ENCODE results near the gene CASKIN1. TPM values are rescaled to one million over a fixed set of nuclear protein-coding genes. Genes with fewer than 3 reads are reported as not detected.
"Not testable (repeated sequence)": the region's sequence is repeated elsewhere in the genome, so short reads cannot be mapped to it uniquely, and the experiment has no call there.

The CASKIN1 gene
- total RNA-seq, 1 experiment from 2014 or later: 7.9 TPM

GRCh38 chr16:2204416-2205103 is 8.2 kb upstream of the CASKIN1 start:
- Histone ChIP-seq H2AFZ (ENCODE audit: low read length) (no peak overlapping the region), H2BK20ac (ENCODE audit: low read depth, low read length, poor library complexity, severe bottlenecking) (no peak overlapping the region), H2BK5ac (ENCODE audit: insufficient read length, low read length) (no peak overlapping the region), H3K27ac (ENCODE audit: insufficient read length, low read depth, low read length) (no peak overlapping the region), H2AK5ac (ENCODE audit: insufficient read length, low read length) (no peak overlapping the region), H3K4ac (ENCODE audit: low read depth, low read length) (no peak overlapping the region), H3K79me2 (ENCODE audit: insufficient read depth, low read length) (no peaks in the 10 kb centered on the region), H3K79me1 (ENCODE audit: insufficient read depth, low read depth, low read length, poor library complexity, severe bottlenecking) (no peaks in the 10 kb centered on the region), H3K4me2 (ENCODE audit: insufficient read depth, insufficient read length, low read length) (peak overlapping the region; percentile 80), H3K9ac (ENCODE audit: extremely low read depth, insufficient read length, low read length) (no peak overlapping the region), H2BK12ac (ENCODE audit: insufficient read length, low read depth, low read length) (no peak overlapping the region), H3K14ac (ENCODE audit: insufficient read depth, low read length) (no peak overlapping the region), H4K91ac (ENCODE audit: insufficient read length, low read depth, low read length) (no peak overlapping the region), H3K56ac (ENCODE audit: insufficient read length, low read depth, low read length) (no peak overlapping the region), H4K8ac (replicated peaks; ENCODE audit: insufficient read length, low read depth, low read length) (no peak overlapping the region), H4K5ac (ENCODE audit: insufficient read length, low read depth, low read length) (no peak overlapping the region), H3K4me1 (ENCODE audit: insufficient read depth, low read length) (no peaks in the 10 kb centered on the region; the same call in 1 of the 2 replicates), H3K18ac (ENCODE audit: insufficient read length, low read depth, low read length) (no peak overlapping the region), H3K23me2 (ENCODE audit: insufficient read length, low read depth, low read length, poor library complexity, severe bottlenecking) (peaks cover 12% of the 10 kb centered on the region), H2BK15ac (ENCODE audit: low read depth, low read length) (no peak overlapping the region), H3K23ac (ENCODE audit: insufficient read length, low read depth, low read length) (no peak overlapping the region), H3K9me3 (ENCODE audit: control insufficient read depth, low read depth, low read length) (no peaks in the 10 kb centered on the region), H2BK120ac (ENCODE audit: low read depth, low read length, poor library complexity, severe bottlenecking) (no peak overlapping the region), H3K27me3 (ENCODE audit: insufficient read depth, low read length) (no peaks in the 10 kb centered on the region), H3T11ph (ENCODE audit: low read length) (no peak overlapping the region), H4K20me1 (ENCODE audit: control insufficient read depth, insufficient read depth, insufficient read length) (no peaks in the 10 kb centered on the region)
- Mint-ChIP-seq H3K27ac (peak overlapping the region in 1 of 3 experiments; percentile 11; a peak in 2 of 7 replicates), H3K4me3 (peak overlapping the region; percentile 76), H3K27me3 (ENCODE audit: low read depth) (peaks cover 39% of the 10 kb centered on the region), H3K9me3 (peaks cover 0 to 9% of the 10 kb centered on the region in 2 experiments; a peak in 1 of 5 replicates), H3K36me3 (ENCODE audit: insufficient read depth in 1 of 3, low read depth in 3 of 3) (peaks cover 7 to 28% (median 25%) of the 10 kb centered on the region in 3 experiments; a peak in 6 of 7 replicates), H3K4me1 (peaks cover 6 to 9% of the 10 kb centered on the region in 2 experiments)
- TF ChIP-seq CTCF (conservative IDR thresholded peaks at IDR 0.05): no peak
- no peak for DNase-seq
- no CpG with 5 or more reads among the region's 13 CpGs for WGBS (ENCODE audit: extremely low coverage, insufficient read length, low lambda C conversion rate)

- not testable (repeated sequence) for H3K56ac ChIP-seq (ENCODE audit: insufficient read length, low read depth, low read length); H3K4me1 Mint-ChIP-seq; H3K27me3 ChIP-seq (ENCODE audit: insufficient read depth, low read length); H4K8ac ChIP-seq (replicated peaks; ENCODE audit: insufficient read length, low read depth, low read length); H3T11ph ChIP-seq (ENCODE audit: low read length); H4K5ac ChIP-seq (ENCODE audit: insufficient read length, low read depth, low read length); H3K18ac ChIP-seq (ENCODE audit: insufficient read length, low read depth, low read length); H3K9ac ChIP-seq (ENCODE audit: extremely low read depth, insufficient read length, low read length); H3K4me2 ChIP-seq (ENCODE audit: insufficient read depth, insufficient read length, low read length); H3K14ac ChIP-seq (ENCODE audit: insufficient read depth, low read length); H3K79me1 ChIP-seq (ENCODE audit: insufficient read depth, low read depth, low read length, poor library complexity, severe bottlenecking); H3K23ac ChIP-seq (ENCODE audit: insufficient read length, low read depth, low read length); H3K4me1 ChIP-seq (ENCODE audit: insufficient read depth, low read length); H3K9me3 Mint-ChIP-seq; H2BK120ac ChIP-seq (ENCODE audit: low read depth, low read length, poor library complexity, severe bottlenecking); H3K27ac Mint-ChIP-seq; H2BK15ac ChIP-seq (ENCODE audit: low read depth, low read length); H2AFZ ChIP-seq (ENCODE audit: low read length); H3K27ac ChIP-seq (ENCODE audit: insufficient read length, low read depth, low read length); H3K79me2 ChIP-seq (ENCODE audit: insufficient read depth, low read length); H2AK5ac ChIP-seq (ENCODE audit: insufficient read length, low read length); H2BK12ac ChIP-seq (ENCODE audit: insufficient read length, low read depth, low read length); H4K20me1 ChIP-seq (ENCODE audit: control insufficient read depth, insufficient read depth, insufficient read length); H2BK20ac ChIP-seq (ENCODE audit: low read depth, low read length, poor library complexity, severe bottlenecking); H3K4ac ChIP-seq (ENCODE audit: low read depth, low read length); H2BK5ac ChIP-seq (ENCODE audit: insufficient read length, low read length); H3K9me3 ChIP-seq (ENCODE audit: control insufficient read depth, low read depth, low read length); H4K91ac ChIP-seq (ENCODE audit: insufficient read length, low read depth, low read length); DNase-seq
- peaks cover 51% of the 10 kb centered on the region for H3K27me3 Mint-ChIP-seq (ENCODE audit: low read depth)
- peak overlapping the region in 1 of 2 experiments; percentile 25; a peak in 2 of 5 replicates for H3K4me3 Mint-ChIP-seq
- WGBS (ENCODE audit: extremely low coverage, insufficient read length, low lambda C conversion rate): no CpG with 5 or more reads among the region's 8 CpGs
- H3K23me2 ChIP-seq (ENCODE audit: insufficient read length, low read depth, low read length, poor library complexity, severe bottlenecking): peaks cover 12% of the 10 kb centered on the region
- H3K36me3 Mint-ChIP-seq (ENCODE audit: insufficient read depth in 1 of 3, low read depth in 3 of 3): peaks cover 7 to 18% (median 16%) of the 10 kb centered on the region in 3 experiments; a peak in 6 of 7 replicates
These were observed 6.8 kb upstream of the CASKIN1 start for GRCh38 chr16:2203119-2203688.

Data from H9 (cell line).